Neural progenitor cell (in vitro differentiated cells): ENCODE results near the gene POLE4.

ENCODE experiments used
- EZH2 ChIP-seq: fragments of 200-600 bp; sonication (generic); IDR thresholded peaks from 2 replicates; pipeline ENCODE4 v1.6.1; 2017; ENCODE audit warnings: antibody characterized with exemption, mild to moderate bottlenecking, moderate library complexity
- EZH2phosphoT487 ChIP-seq: fragments of 200-600 bp; sonication (generic); IDR thresholded peaks from 2 replicates; pipeline ENCODE4 v1.6.1; 2017; ENCODE audit warnings: antibody characterized with exemption
- TF ChIP-seq, protein P1 (sequence below): fragments of 200-600 bp; sonication (generic); IDR thresholded peaks from 2 replicates; pipeline ENCODE4 v1.5.1; 2017; ENCODE audit warnings: antibody characterized with exemption, mild to moderate bottlenecking

DNA sequence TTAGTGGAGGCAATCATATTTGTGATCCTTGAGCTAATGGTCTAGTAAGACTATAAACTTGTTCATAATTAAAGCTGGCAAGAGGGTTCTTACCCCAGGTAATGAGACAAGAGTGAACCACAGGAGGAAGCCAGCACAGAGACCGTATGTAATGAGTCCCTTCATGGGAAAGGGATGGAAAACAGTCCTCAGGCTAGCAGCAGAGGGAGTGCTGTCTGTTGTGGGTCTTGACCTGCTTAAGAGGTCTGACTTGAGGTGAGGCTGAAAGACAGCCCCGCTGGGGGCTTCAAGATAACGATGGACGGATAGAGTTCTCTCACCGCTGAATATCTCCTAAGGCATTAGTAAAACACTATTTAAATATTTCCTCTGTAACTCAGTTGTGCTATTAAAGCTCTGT is 16.2 kb upstream of the POLE4 start:
- TF ChIP-seq, protein P1, sequence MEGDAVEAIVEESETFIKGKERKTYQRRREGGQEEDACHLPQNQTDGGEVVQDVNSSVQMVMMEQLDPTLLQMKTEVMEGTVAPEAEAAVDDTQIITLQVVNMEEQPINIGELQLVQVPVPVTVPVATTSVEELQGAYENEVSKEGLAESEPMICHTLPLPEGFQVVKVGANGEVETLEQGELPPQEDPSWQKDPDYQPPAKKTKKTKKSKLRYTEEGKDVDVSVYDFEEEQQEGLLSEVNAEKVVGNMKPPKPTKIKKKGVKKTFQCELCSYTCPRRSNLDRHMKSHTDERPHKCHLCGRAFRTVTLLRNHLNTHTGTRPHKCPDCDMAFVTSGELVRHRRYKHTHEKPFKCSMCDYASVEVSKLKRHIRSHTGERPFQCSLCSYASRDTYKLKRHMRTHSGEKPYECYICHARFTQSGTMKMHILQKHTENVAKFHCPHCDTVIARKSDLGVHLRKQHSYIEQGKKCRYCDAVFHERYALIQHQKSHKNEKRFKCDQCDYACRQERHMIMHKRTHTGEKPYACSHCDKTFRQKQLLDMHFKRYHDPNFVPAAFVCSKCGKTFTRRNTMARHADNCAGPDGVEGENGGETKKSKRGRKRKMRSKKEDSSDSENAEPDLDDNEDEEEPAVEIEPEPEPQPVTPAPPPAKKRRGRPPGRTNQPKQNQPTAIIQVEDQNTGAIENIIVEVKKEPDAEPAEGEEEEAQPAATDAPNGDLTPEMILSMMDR, result no peak
- TF ChIP-seq EZH2phosphoT487 (no peak), EZH2 (no peak)
